ENCODE results near the gene ZNRD2. TPM values are rescaled to one million over a fixed set of nuclear protein-coding genes. Genes with fewer than 3 reads are reported as not detected.

ZNRD2 gene
- total RNA-seq, 1 experiment from 2014 or later = 126 TPM

- H3F3A ChIP-seq (ENCODE audit: low read length, unreplicated experiment) = no peaks in the 10 kb centered on the region
- DNase-seq = no peak
- H3K27ac ChIP-seq (ENCODE audit: low read length) = no peak overlapping the region
- no peak overlapping the region for H3K9ac ChIP-seq (ENCODE audit: low read length)
- no peak overlapping the region for H2AFZ ChIP-seq (ENCODE audit: low read length)
- intact Hi-C loops (cut with micrococcal nuclease) = no loop called here
- ATAC-seq = no peak
- H3K4me3 ChIP-seq (ENCODE audit: low read length) = no peak overlapping the region
- CTCF ChIA-PET = no interaction called here
- peaks cover 5% of the 10 kb centered on the region for H3K36me3 ChIP-seq (ENCODE audit: low read depth, low read length)
- H3K4me2 ChIP-seq (ENCODE audit: low read length) = no peak overlapping the region
- no peaks in the 10 kb centered on the region for H3K27me3 ChIP-seq (ENCODE audit: low read length)
- H4K20me1 ChIP-seq (ENCODE audit: low read length) = no peaks in the 10 kb centered on the region
- no peaks in the 10 kb centered on the region for H3K4me1 ChIP-seq (ENCODE audit: insufficient read depth, low read length)
- no TSS peak for BruUV-seq (replicated peaks)
- no peaks in the 10 kb centered on the region for H3K9me2 ChIP-seq (replicated peaks; ENCODE audit: low read length)
- no peaks in the 10 kb centered on the region for H3K9me3 ChIP-seq (ENCODE audit: low read length)
- POLR2A ChIA-PET (ENCODE audit: unreplicated experiment) = no interaction called here
- H3K79me2 ChIP-seq (ENCODE audit: low read length) = no peaks in the 10 kb centered on the region
- TF ChIP-seq CTCF (conservative IDR thresholded peaks at IDR 0.05; ENCODE audit: low read depth, low read length) = no peak
- TF ChIP-seq EZH2 (IDR thresholded peaks at IDR 0.05; ENCODE audit: low read length, unreplicated experiment) = no peak
- TF ChIP-seq EZH2phosphoT487 (IDR thresholded peaks at IDR 0.05; ENCODE audit: borderline replicate concordance, low read length) = no peak
Observed at GRCh38 chr11:65589444-65590239, 19.4 kb downstream of the ZNRD2 start.

- no TSS peak for BruUV-seq (replicated peaks)
- intact Hi-C loops (cut with micrococcal nuclease) = no loop called here
- no peaks in the 10 kb centered on the region for H3K9me2 ChIP-seq (replicated peaks; ENCODE audit: low read length)
- no peak overlapping the region for H3K4me3 ChIP-seq (ENCODE audit: low read length)
- H4K20me1 ChIP-seq (ENCODE audit: low read length) = no peaks in the 10 kb centered on the region
- no peak for DNase-seq
- H2AFZ ChIP-seq (ENCODE audit: low read length) = no peak overlapping the region
- POLR2A ChIA-PET (ENCODE audit: unreplicated experiment) = no interaction called here
- no peaks in the 10 kb centered on the region for H3K79me2 ChIP-seq (ENCODE audit: low read length)
- no peak overlapping the region for H3K4me2 ChIP-seq (ENCODE audit: low read length)
- H3K36me3 ChIP-seq (ENCODE audit: low read depth, low read length) = peaks cover 5% of the 10 kb centered on the region
- no peak for ATAC-seq
- no peaks in the 10 kb centered on the region for H3K27me3 ChIP-seq (ENCODE audit: low read length)
- no peak overlapping the region for H3K9ac ChIP-seq (ENCODE audit: low read length)
- H3F3A ChIP-seq (ENCODE audit: low read length, unreplicated experiment) = no peaks in the 10 kb centered on the region
- CTCF ChIA-PET = no interaction called here
- H3K4me1 ChIP-seq (ENCODE audit: insufficient read depth, low read length) = no peaks in the 10 kb centered on the region
- H3K27ac ChIP-seq (ENCODE audit: low read length) = no peak overlapping the region
- no peak for TF ChIP-seq EZH2phosphoT487 (IDR thresholded peaks at IDR 0.05; ENCODE audit: borderline replicate concordance, low read length)
- no peak for TF ChIP-seq CTCF (conservative IDR thresholded peaks at IDR 0.05; ENCODE audit: low read depth, low read length)
- TF ChIP-seq EZH2 (IDR thresholded peaks at IDR 0.05; ENCODE audit: low read length, unreplicated experiment) = no peak
- H3K9me3 ChIP-seq (ENCODE audit: low read length) = no peaks in the 10 kb centered on the region
Observed at GRCh38 chr11:65590240-65590738, 20.0 kb downstream of the ZNRD2 start.
